Measurements from ENCODE around the gene TMEM114.

Gene TMEM114

DNA sequence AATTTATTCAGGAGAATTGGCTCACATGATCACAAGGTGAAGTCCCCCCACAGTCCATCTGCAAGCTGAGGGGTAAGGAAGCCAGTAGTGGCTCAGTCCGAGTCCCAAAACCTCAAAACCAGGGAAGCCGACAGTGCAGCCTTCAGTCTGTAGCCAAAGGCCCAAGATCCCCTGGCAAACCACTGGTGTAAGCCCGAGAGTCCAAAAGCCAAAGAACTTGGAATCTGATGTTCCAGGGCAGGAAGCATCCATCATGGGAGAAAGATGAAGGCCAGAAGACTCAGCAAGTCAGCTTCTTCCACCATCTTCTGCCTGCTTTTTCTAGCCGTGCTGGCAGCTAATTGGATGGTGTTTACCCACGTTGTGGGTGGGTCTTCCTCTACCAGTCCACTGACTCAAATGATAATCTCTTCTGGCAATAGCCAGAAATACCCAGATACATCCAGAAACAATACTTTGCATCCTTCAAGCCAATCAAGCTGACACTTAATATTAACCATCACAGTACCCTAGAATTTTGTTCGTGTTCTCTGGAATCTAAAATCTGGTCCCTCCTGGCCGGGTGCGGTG is 40.4 kb downstream of the TMEM114 start:
- no peak for DNase-seq (ENCODE audit: low read depth)

DNA sequence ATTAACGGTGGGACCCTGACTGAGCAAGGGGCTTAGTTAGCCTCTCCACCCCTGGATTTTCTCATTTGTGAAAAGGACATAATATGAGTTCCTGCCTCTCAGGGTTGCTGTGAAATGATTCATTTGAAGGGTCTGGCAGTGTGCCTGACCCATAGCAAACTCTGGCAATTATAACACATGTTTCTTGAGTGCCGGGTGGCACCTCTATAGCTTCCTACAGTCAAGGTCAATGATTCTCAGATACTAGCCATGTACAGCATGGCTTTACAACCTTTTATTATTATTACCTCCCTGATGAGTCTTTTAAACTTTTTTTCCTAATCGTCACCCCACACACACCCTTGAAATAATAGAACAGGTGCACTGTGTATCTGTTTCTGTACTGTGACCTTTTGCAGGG is 42.1 kb downstream of the TMEM114 start:
- no peak for DNase-seq (ENCODE audit: low read depth)

DNA sequence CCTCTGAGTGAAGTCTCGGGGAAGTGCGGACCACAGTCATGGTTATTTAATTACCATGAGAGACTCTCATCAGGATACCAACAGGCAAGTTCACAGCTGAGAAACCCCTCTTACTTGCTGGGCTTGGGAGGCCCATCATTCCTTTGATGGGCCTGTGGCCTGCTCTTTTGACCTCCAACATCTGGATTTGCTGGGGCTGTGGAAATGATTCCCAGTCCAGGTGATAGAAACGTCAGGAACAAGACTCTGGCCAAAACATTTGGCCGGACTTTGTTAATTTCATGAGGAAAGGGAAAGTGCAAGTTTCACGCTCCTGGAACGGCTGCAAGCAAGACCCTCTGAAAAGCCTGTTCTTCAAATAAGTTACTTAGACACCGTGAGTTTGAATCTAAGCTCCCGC is 42.5 kb downstream of the TMEM114 start:
- DNase-seq (ENCODE audit: low read depth) = no peak

DNA sequence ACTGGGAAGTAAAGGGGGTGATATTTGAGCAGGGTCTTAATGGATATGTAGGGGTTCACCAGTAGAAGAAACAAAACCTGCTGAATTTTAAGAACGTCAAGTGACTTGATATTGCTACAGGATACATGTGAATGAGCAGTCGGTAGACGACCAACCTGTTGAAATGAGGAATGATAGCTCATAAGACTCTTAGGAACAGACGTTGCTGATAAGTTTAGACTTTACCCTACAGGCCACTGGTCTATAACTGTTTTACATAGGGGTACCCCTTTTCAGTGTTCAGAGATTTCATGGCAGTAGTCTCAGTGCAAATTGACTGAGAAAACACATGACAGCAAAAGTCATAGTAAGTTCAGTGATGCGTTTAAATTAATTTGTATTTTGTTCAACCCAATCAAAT is 45.9 kb downstream of the TMEM114 start:
- no peak for DNase-seq (ENCODE audit: low read depth)

DNA sequence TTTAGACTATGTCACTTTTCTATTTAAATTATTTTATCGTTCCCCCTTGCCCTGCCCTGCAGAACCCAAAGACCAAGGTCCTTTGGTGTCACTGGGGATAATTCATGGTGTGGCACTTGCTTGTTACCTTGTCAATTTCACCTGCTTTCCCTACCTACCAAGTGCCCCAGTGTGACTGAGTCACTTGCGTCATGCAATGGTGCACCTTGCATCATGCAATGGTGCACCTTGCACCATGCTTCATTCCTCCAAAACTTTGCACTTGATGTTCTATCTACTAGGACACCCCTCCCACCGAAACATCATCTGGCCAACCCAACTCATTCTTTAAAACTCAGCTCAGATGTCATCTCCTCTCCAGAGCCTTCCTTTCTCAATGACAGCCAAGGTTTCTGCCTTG is 47.1 kb downstream of the TMEM114 start:
- no peak for DNase-seq (ENCODE audit: low read depth)

DNA sequence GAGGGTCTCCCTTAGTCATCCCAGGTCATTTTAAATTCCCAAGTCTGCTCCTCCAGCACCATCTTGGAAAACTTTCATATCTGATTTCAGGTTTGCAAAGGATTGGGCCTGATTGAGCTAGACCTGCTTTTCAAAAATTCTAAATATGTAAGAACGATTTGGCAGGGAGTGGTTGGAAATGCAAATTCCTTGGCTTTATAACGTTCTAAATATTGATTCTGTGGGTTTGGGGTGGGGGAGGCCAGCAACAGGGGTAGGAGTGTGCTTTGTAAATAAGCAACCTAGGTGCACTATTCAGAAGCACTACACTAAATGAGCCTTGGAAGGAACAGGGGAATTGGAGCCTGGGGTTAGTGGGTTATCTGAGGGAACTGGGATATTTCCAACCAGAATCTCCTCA is 47.9 kb downstream of the TMEM114 start:
- DNase-seq (ENCODE audit: low read depth) = no peak

DNA sequence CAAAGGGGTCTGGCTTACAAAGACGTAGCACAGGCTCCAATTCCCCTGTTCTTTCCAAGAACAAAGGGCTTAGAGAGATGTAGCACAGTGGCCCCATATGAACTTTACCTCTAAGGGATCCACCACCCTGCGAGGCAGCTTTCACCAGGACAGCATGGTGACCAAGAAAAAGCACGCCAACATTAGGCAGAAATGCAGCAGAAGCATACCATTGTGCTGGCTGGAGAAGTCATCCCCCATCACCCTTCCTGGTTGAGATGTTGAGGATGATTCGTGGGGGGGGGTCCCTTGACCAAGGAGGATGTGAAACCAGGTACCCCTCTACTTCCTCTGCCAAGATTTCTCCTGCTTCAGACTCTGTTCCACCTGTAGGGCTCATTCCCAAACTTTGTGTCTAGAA is 48.4 kb downstream of the TMEM114 start:
- no peak for DNase-seq (ENCODE audit: low read depth)

DNA sequence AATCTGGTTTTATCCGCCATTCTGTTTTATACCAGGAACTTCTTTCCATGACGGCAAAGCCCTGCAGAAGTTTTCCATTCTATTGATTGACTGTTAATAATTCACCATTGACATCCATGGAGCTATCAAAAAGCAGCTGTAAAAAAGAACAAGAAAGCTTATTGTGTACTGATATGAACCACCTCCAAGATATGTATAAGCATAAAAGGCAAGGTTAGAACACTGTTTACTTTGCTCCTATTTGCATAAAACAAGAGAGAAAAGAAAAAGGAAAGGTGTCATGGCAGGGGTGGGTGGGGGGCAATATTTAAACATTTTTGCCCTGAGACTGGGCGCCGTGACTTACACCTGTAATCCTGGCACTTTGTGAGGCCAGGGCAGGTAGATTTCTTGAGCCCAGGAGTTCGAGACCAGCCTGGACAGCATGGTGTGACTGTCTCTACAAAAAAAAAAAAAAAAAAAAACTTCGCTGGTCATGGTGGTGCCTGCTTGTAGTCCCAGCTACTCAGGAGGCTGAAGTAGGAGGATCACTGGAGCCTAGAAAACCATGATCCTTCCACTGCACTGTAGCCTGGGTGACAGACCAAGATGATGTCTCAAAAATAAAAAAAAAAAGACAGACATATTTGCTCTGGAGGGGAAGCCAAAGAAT is 52.5 kb downstream of the TMEM114 start:
- DNase-seq (ENCODE audit: low read depth) = no peak

DNA sequence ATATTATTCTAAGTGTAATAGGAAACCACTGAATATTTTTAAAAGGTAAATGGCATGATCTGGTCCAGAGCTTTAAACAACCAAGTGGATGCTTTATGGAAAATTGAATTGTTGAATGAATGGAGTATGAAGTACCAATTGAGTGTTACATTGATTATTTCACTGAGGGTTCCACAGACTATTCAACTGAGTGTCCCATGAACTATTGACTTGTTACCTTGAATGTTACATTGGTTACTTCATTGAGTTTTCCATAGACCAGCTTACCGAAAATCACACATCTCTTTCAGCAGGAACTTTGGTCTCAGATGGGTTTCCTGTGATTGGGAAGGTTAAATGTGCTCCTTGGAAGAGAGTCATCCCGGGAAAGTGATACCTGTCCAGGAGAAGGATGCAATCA is 56.8 kb downstream of the TMEM114 start:
- DNase-seq (ENCODE audit: low read depth) = no peak

DNA sequence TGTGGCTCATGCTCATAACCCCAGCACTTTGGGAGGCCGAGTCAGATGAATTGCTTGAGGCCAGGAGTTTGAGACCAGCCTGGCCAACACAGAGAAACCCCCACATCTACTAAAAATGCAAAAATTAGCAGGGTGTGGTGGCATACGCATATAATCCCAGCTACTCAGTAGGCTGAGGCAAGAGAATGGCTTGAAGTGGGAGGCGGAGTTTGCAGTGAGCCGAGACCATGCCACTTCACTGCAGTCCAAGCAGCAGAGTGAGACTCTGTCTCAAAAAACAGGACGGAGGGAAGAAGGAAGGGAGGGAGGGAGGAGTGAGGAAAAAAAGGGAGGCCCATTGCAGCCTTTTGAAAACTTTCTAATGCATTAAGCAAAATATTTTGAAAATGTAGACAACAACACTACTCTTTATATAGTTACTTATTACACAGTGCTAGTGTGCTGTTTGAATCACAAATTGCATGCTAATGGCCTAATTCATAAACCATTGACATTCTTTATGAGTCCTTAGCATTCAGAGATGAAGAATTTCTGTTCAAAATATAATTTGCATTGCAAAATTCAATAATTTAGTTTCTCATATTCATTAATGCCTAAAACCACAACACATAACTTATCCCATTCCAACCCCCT is 59.4 kb downstream of the TMEM114 start:
- no peak for DNase-seq (ENCODE audit: low read depth)

DNA sequence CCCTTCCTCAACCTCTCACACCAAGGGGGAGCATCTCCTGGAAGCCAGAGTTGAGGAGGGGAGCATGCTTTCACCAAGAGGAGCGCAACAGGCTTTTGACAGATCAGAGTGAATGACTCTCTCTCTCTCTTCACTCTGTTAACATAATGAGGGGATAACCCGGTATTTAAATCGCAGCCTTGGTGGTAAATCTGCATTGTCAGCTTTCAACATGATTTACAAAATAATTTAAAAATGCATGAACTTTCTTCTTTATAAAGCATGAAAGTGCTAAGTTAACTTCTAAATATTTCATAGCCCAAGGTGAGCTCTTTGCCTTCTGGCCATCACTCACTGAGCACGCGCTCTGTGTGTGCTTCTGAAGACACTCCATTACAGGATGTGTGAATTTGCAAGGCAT is 61.8 kb downstream of the TMEM114 start:
- no peak for DNase-seq (ENCODE audit: low read depth)

DNA sequence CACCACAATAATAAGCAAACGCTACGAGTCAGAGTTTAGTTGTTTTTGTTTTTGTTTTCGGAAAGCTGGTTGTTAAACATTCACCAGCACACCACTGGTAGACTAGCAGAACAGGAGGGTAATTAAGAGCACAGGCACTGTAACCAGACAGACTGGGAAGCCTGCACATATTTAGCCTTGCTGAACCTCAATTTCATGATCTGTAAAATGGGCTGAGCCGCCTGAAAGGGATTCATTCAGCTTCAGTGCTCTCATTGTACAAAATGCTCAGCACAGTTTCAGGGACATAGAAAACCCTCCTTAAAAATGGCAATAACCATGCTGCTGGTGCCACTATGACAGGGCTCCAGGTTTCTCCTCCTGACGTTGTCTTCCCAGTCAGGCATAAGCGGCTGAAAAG is 66.4 kb downstream of the TMEM114 start:
- no peak for DNase-seq (ENCODE audit: low read depth)

DNA sequence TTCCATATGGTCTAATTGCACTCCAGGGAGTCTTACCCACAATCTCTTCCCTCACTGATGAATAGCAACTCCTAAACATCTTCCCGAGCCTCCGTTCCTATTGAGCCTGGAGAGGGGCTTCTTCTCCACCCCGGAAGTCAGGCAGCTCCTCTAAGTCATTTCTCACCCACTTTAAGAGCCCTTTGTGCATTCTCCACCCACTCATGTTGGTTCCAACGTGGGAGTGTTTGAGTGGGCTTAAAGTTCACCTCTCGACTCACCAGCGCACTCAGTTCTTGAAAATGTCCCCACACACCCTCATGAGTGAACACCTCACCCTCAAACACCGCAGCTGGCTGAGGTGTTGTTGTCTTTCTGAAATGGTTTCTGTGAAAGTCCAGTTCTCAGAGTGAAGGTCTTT is 67.6 kb downstream of the TMEM114 start:
- no peak for DNase-seq (ENCODE audit: low read depth)

DNA sequence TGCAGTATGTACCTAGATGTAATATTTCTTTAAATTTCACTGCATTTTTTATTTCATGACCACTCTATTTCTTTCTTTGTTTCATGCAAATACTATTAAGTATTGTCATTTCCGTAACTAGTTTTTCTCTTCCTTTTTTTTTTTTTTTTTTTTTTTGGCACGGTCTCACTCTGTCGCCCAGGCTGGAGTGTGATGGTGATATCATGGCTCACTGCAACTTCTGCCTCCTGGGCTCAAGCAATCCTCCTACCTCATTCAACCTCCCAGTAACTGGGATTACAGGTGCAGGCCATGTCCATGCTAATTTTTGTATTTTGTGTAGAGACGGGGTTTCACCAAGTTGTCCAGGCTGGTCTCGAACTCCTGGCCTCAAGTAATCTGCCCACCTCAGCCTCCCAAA is 70.7 kb downstream of the TMEM114 start:
- DNase-seq (ENCODE audit: low read depth) = no peak
